Erythroblast (primary cell): ENCODE results near the gene USPL1.
A peak's percentile ranks its signal among the peaks of the same experiment; 100 is the strongest.

Experiments
- GATA1 ChIP-seq: IDR thresholded peaks from 2 replicates; pipeline ENCODE4 v1.6.1; 2011; ENCODE audit warnings: low read depth, mild to moderate bottlenecking, control low read depth, low read length, moderate library complexity
- POLR2A ChIP-seq: IDR thresholded peaks from 2 replicates; pipeline ENCODE4 v1.6.1; 2011; ENCODE audit warnings: mild to moderate bottlenecking, low read length

- TF ChIP-seq POLR2A (peak; percentile 34), GATA1 (no peak)
Measured at GRCh38 chr13:30673669-30674521, 56.2 kb downstream of the USPL1 start.
